Activated CD4-positive, CD25-positive, alpha-beta regulatory T cell treated with anti-CD3 and anti-CD28 coated beads, Interleukin-2, amount 50 U/mL, for 16 hours (primary cell): ENCODE results near the gene RGMB.

ENCODE experiments used
- DNase-seq: peaks from one replicate; pipeline ENCODE4 v3.0.0-alpha.2; 2020; ENCODE audit warnings: low read depth, low spot score

RGMB gene

GRCh38 chr5:98768160-98768959 is 5.1 kb upstream of the RGMB start:
- DNase-seq = no peak

- no peak for DNase-seq
These were observed 4.6 kb upstream of the RGMB start for GRCh38 chr5:98768960-98769209.

- no peak for DNase-seq
These were observed 4.1 kb upstream of the RGMB start for GRCh38 chr5:98769210-98769958.

- DNase-seq = no peak
These were observed 3.6 kb upstream of the RGMB start for GRCh38 chr5:98769959-98770208.

GRCh38 chr5:98770209-98770910 is 3.1 kb upstream of the RGMB start:
- no peak for DNase-seq

GRCh38 chr5:98770911-98771322 is 2.5 kb upstream of the RGMB start:
- no peak for DNase-seq

GRCh38 chr5:98771382-98772109 is 1.9 kb upstream of the RGMB start:
- no peak for DNase-seq

GRCh38 chr5:98772415-98773213 is 849 bp upstream of the RGMB start:
- DNase-seq = peak; percentile 28

GRCh38 chr5:98773214-98773463 is 324 bp upstream of the RGMB start:
- DNase-seq = no peak

GRCh38 chr5:98774192-98775033 is 950 bp downstream of the RGMB start:
- DNase-seq = peak; percentile 26

- no peak for DNase-seq
These were observed 2.0 kb downstream of the RGMB start for GRCh38 chr5:98775246-98776065.

GRCh38 chr5:98776066-98776705 is 2.7 kb downstream of the RGMB start:
- no peak for DNase-seq

GRCh38 chr5:98777295-98777694 is 3.8 kb downstream of the RGMB start:
- no peak for DNase-seq

GRCh38 chr5:98779264-98779877 is 5.9 kb downstream of the RGMB start:
- no peak for DNase-seq

- no peak for DNase-seq
These were observed 6.9 kb downstream of the RGMB start for GRCh38 chr5:98780390-98780789.

- no peak for DNase-seq
These were observed 8.1 kb downstream of the RGMB start for GRCh38 chr5:98781520-98781919.

GRCh38 chr5:98781964-98782363 is 8.5 kb downstream of the RGMB start:
- no peak for DNase-seq

- no peak for DNase-seq
These were observed 9.7 kb downstream of the RGMB start for GRCh38 chr5:98783051-98783649.

GRCh38 chr5:98784411-98784810 is 10.9 kb downstream of the RGMB start:
- no peak for DNase-seq
